Measurements from ENCODE around the gene DYNC1H1. TPM values are rescaled to one million over a fixed set of nuclear protein-coding genes. Genes with fewer than 3 reads are reported as not detected.

DYNC1H1 gene
- total RNA-seq, 1 experiment from 2014 or later = 167 TPM

- no peak for DNase-seq (ENCODE audit: low read depth)
Observed at GRCh38 chr14:101992708-101993107, 28.3 kb downstream of the DYNC1H1 start.

- DNase-seq (ENCODE audit: low read depth) = no peak
Observed at GRCh38 chr14:101997429-101998336, 33.3 kb downstream of the DYNC1H1 start.

GRCh38 chr14:102000902-102001301 lies 36.5 kb downstream of the DYNC1H1 start:
- DNase-seq (ENCODE audit: low read depth) = no peak

- no peak for DNase-seq (ENCODE audit: low read depth)
Observed at GRCh38 chr14:102005336-102005735, 41.0 kb downstream of the DYNC1H1 start.

- no peak for DNase-seq (ENCODE audit: low read depth)
Observed at GRCh38 chr14:102007916-102008418, 43.6 kb downstream of the DYNC1H1 start.

GRCh38 chr14:102008891-102009290 lies 44.5 kb downstream of the DYNC1H1 start:
- no peak for DNase-seq (ENCODE audit: low read depth)

- DNase-seq (ENCODE audit: low read depth) = no peak
Observed at GRCh38 chr14:102011631-102012030, 47.3 kb downstream of the DYNC1H1 start.

GRCh38 chr14:102012336-102012735 lies 48.0 kb downstream of the DYNC1H1 start:
- no peak for DNase-seq (ENCODE audit: low read depth)

DNA sequence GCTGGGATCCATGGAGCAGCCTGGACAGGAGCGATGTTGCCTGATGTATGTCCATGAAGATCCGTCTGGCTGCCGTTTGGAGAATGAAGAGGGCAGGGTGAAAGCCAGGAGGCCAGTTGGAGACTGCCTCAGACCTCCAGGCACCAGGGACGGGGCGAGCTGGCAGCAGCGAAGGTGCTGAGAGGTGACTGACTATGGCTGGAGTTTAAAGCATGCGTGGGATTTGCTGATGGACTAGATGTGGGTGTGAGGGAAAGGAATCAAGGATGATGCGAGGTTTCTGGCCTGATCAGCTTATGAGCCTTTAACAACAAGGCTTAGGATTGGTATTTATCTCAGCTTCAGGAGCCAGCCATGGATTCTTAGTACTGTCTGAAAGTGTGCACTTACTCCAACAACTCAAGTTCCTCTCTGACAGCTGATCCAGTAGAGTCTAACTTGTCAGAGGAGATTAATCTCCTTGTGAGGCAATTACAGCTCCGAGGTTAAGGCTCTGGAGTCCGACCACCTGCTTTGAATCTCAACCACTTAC lies 49.4 kb downstream of the DYNC1H1 start:
- DNase-seq (ENCODE audit: low read depth) = no peak

DNA sequence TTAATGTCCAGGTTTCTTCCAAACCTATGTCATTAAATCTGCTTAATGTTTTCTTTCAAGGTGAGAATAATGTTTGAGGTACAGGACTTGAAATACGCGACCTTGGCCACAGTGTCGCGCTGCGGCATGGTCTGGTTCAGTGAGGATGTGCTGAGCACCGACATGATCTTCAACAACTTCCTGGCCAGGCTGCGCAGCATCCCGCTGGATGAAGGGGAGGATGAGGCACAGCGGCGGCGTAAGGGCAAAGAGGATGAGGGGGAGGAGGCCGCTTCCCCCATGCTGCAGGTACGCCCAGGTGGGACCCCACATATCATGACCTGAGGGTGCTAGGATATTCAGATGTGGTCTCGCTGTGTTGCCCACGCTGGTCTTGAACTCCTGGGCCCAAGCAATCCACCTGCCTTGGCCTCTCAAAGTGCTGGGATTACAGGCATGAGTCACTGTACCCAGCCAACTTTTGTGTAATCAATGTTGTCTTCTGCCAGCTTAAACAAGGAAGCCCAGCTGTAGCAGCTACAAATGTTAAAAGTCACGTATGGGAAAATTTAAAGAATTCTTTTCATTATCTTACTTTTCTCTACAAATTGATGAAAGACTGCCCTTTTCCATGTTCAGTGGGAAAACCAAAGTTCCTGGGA lies 50.8 kb downstream of the DYNC1H1 start:
- no peak for DNase-seq (ENCODE audit: low read depth)

DNA sequence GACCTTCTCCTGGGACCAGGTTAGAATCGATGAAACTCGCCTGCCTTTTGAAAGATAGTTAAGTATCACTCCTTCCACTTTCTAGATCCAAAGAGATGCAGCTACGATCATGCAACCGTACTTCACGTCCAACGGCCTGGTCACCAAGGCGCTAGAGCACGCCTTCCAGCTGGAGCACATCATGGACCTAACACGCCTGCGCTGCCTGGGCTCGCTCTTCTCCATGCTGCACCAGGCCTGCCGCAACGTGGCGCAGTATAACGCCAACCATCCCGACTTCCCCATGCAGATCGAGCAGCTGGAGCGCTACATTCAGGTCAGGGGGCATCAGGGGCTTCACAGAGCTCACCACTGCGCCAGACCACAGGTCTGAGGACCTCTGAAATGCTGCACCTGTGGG lies 51.4 kb downstream of the DYNC1H1 start:
- no peak for DNase-seq (ENCODE audit: low read depth)

DNA sequence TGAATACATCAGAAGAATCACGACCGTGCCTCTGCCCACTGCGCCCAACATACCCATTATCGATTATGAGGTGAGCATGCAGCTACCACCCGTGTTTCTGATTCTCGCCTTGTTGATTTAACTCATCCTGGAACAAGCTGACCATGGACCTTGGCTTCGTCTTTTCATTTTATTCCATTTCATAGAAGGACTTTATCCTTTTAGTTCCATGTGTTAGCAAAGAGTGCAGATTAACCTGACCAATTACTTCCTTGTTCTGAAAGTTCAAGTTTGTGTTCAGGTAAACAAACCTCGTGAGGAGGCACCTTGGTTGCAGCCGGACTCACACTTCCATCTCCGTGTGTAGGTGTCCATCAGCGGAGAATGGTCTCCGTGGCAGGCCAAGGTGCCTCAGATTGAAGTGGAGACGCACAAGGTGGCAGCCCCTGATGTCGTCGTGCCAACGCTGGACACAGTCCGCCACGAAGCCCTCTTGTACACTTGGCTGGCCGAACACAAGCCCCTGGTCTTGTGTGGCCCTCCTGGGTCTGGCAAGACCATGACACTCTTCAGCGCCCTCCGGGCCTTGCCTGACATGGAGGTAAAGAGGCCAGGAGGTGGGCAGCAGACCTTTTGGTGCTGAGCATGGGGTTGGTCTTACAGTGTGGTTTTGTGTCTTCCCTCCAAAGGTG lies 52.2 kb downstream of the DYNC1H1 start:
- no peak for DNase-seq (ENCODE audit: low read depth)

DNA sequence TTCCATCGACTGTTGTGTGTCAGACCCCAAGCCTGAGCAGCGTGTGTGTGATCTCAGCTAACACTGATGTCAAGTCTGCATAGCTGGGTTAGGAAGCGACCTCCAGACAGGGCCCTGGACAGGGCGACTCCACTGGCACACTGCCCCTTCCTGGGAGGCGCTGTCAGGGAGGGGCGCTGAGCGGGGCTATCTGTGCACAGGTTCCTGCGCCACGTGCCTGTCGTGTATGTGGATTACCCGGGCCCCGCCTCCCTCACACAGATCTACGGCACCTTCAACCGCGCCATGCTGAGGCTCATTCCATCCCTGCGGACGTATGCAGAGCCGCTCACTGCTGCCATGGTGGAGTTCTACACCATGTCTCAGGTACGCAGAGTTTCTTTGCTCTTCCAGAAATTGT lies 53.9 kb downstream of the DYNC1H1 start:
- no peak for DNase-seq (ENCODE audit: low read depth)

GRCh38 chr14:102019006-102019540 lies 54.7 kb downstream of the DYNC1H1 start:
- no peak for DNase-seq (ENCODE audit: low read depth)

DNA sequence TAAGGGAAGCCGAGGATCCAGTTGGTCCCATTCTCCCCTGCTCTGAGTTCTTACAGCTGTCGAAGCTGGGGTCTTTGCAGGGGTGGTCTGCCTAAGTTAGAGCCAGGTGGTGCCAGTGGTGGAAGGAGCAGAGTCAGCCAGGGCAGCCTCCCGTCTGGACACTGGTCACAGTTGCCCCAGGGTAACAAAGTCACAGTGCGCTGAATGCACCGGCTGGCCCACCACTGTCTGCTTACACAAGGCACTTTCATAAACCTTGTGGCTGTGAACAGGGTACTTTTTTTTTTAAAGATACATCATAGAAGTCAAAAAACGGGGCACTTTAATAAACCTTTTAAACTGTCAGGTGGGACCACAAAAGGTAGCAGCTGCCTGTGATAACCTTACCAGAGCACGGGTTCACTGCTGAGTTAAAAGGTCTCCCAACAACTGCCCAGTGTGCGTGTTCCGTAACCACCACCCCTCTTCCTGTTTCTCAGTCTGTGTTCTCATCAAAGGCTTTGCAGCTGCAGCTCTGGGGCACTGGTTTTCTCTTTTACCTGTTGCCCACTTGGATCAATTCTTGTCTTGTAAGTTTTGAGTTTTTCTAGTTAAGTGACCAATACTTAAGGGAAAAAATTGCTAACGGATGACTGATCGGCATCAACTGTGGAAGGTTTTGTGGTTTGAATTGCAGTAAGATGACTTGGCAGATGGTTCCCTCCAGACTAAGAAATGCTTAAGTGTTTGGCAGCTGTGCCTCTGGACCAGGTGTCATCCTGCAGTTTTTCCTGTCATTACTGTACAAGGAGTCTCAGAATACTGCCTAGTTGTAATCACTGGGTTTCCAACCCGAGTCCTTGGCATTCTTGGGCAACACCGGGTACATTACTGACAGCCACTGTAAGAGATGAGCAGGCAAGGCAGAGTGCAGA lies 55.9 kb downstream of the DYNC1H1 start:
- peak; percentile 90 for DNase-seq (ENCODE audit: low read depth)

DNA sequence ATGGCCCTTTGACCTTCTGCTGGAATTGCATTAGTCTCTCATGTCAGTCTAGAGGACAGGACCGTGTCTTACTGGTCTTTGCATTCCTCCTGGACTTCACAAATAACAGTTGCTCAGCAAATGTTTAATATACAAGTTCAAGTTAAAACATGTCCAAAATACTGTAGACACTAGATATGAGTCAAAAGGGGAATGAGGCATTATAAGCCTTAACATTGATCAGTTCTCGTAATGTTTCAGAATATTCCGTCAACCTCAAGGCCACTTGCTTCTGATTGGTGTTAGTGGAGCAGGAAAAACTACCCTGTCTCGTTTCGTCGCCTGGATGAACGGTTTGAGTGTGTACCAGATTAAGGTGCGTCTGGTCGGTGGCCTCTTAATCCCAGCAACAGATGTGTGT lies 62.6 kb downstream of the DYNC1H1 start:
- no peak for DNase-seq (ENCODE audit: low read depth)

- DNase-seq (ENCODE audit: low read depth) = no peak
Observed at GRCh38 chr14:102027951-102028350, 63.6 kb downstream of the DYNC1H1 start.

DNA sequence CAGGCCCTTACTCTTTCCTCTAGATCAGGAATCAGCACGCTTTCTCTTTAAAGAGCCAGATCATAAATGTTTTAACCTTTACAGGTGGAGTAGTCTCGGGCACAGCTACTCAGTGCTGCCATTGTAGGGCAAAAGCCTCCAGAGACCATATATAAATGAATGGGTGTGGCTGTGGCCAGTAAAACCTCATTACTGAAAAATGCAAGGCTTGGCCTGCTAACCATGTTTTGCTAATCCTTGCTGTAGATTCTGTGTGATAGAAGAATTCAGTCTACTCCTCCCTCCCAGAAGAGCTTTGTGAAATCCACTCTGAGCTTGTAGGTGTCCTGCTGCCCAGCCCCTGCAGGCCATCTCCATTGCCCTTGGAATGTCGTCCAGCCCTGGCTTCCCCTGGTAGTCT lies 64.4 kb downstream of the DYNC1H1 start:
- peak; percentile 51 for DNase-seq (ENCODE audit: low read depth)

GRCh38 chr14:102029956-102030355 lies 65.6 kb downstream of the DYNC1H1 start:
- no peak for DNase-seq (ENCODE audit: low read depth)

GRCh38 chr14:102033241-102033640 lies 68.9 kb downstream of the DYNC1H1 start:
- DNase-seq (ENCODE audit: low read depth) = no peak

DNA sequence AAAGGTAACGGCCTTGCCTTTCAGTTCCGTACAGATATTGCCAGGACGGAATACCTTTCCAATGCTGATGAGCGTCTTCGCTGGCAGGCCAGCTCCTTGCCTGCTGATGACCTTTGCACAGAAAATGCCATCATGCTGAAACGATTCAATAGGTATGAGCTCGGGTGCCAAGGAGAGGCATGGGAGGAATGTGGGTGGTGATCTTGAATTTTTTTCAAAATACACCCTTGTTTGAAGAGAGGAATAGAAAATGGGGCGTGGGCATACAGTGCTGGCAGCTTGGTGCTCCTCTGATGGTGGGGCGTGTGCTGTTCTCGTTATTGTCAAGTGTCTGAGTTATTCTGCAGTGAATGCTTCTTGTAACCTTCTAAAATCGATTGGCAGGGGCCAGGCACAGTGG lies 69.9 kb downstream of the DYNC1H1 start:
- DNase-seq (ENCODE audit: low read depth) = no peak
